ENCODE results near the gene AP3D1.

GRCh38 chr19:2059422-2060201 lies 91.8 kb downstream of the AP3D1 start:
- TF ChIP-seq, protein P1, sequence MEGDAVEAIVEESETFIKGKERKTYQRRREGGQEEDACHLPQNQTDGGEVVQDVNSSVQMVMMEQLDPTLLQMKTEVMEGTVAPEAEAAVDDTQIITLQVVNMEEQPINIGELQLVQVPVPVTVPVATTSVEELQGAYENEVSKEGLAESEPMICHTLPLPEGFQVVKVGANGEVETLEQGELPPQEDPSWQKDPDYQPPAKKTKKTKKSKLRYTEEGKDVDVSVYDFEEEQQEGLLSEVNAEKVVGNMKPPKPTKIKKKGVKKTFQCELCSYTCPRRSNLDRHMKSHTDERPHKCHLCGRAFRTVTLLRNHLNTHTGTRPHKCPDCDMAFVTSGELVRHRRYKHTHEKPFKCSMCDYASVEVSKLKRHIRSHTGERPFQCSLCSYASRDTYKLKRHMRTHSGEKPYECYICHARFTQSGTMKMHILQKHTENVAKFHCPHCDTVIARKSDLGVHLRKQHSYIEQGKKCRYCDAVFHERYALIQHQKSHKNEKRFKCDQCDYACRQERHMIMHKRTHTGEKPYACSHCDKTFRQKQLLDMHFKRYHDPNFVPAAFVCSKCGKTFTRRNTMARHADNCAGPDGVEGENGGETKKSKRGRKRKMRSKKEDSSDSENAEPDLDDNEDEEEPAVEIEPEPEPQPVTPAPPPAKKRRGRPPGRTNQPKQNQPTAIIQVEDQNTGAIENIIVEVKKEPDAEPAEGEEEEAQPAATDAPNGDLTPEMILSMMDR (IDR thresholded peaks at IDR 0.05) = no peak
- peak; percentile 74 for TF ChIP-seq POLR2A (IDR thresholded peaks at IDR 0.05)
- TF ChIP-seq POLR2AphosphoS5 (IDR thresholded peaks at IDR 0.05) = peak; percentile 65 to 79 (median 70)
- TF ChIP-seq EP300 (IDR thresholded peaks at IDR 0.05; ENCODE audit: low read depth) = no peak

Measured in transverse colon (tissue), 4 donors.